Stomach (tissue), 4 donors: Measurements from ENCODE around the gene GHRHR.

Experiments
- EP300 ChIP-seq: sonication (generic); formaldehyde crosslinking; IDR thresholded peaks from one replicate; pipeline ENCODE4 v1.6.1; 2017; ENCODE audit warnings: antibody characterized with exemption
- POLR2A ChIP-seq, 4 donors: fragments of 450-650 bp; IDR thresholded peaks; one replicate each; pipeline ENCODE4 v1.6.1; 2016; ENCODE audit warnings: antibody characterized with exemption in 4 of 4, control low read depth in 2 of 4, mild to moderate bottlenecking in 1 of 4, moderate library complexity in 1 of 4
- POLR2AphosphoS5 ChIP-seq, 3 donors: sonication (generic); formaldehyde crosslinking; IDR thresholded peaks; one replicate each; pipeline ENCODE4 v1.6.1; 2016; ENCODE audit warnings: antibody characterized with exemption in 3 of 3
- TF ChIP-seq, protein P1 (sequence below), 7 experiments: fragments of 450-650 bp in 4 of 7; fragments of 200-600 bp in 3 of 7; sonication (generic) in 3 of 7; IDR thresholded peaks; one replicate each; pipeline ENCODE4 v1.5.1; 2016 to 2019; ENCODE audit warnings: antibody characterized with exemption in 7 of 7, control low read depth in 2 of 7, mild to moderate bottlenecking in 1 of 7

DNA sequence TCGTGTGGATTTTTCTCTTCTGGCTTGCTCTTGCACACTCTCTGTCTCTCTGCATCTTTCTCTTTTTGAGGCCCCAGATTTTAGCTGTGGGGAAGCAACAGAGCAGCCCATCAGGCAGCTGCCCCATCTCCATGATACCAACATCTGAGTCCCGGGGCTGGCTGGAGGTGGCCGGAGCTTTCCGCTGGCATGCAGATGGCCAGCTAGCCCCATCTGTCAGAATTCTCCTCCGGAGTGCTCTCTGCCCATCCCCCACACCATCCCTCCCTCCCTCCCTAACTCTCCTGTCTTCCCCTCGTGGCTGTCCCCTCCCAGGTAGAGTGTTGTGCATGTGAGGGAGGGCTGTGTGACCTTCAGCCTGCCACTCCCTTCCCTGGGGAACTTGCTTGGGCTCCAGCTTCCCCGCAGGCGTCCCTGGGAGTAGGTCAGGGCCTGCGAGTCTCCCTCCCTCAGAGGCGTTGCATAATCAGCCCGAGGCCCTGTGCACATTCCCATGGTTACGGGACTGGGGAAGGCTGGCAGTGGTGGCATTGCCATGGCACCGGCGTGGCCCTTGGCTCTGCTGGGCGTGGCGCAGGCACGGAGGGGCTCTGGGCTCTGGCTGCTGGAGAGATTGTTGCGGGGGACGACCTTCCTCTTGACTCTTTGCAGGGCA lies 24.7 kb downstream of the GHRHR start:
- TF ChIP-seq, protein P1, sequence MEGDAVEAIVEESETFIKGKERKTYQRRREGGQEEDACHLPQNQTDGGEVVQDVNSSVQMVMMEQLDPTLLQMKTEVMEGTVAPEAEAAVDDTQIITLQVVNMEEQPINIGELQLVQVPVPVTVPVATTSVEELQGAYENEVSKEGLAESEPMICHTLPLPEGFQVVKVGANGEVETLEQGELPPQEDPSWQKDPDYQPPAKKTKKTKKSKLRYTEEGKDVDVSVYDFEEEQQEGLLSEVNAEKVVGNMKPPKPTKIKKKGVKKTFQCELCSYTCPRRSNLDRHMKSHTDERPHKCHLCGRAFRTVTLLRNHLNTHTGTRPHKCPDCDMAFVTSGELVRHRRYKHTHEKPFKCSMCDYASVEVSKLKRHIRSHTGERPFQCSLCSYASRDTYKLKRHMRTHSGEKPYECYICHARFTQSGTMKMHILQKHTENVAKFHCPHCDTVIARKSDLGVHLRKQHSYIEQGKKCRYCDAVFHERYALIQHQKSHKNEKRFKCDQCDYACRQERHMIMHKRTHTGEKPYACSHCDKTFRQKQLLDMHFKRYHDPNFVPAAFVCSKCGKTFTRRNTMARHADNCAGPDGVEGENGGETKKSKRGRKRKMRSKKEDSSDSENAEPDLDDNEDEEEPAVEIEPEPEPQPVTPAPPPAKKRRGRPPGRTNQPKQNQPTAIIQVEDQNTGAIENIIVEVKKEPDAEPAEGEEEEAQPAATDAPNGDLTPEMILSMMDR (IDR thresholded peaks at IDR 0.05), result no peak
- TF ChIP-seq POLR2A (IDR thresholded peaks at IDR 0.05) (no peak), EP300 (no peak), POLR2AphosphoS5 (IDR thresholded peaks at IDR 0.05) (no peak)
